Measurements from ENCODE around the gene WEE2. TPM values are rescaled to one million over a fixed set of nuclear protein-coding genes. Genes with fewer than 3 reads are reported as not detected.

Gene WEE2
- not detected for total RNA-seq

DNA sequence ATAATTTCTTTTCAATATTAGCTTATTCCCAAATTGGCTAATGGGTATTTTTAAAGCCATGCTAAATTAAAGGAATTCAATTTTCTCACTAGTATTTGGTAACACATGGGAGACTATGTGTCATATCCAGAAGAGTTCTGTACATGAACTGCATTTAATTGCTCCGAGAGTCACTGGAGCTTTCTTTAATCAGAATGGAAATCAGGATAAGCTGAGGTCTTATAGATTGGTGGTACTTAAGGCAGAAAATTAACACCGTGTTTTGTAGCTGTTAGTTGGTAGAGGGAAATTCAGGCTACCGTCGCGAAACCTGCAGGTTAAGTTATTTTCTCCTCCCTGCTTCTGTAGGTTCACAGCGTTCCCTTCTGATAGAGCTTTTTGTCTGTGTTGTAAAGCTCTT lies at the start of gene WEE2:
WEE2 (plus strand) TSS at position 3 of the 400 bp plus-strand sequence. CDS start 406 bp downstream, outside the sequence.
- H3K4me3 ChIP-seq: no peak within 1 kb of the TSS
- H3K36me3 ChIP-seq: no peaks in the 10 kb centered on the region
- WGBS, 2 donors (ENCODE audit: low coverage in 1 of 2): 89 to 94% methylated on average over 6 of the region's 6 CpGs
- in situ Hi-C loops (cut with MboI; ENCODE audit: low pct_ligation_motif_present in 1 of 4, low pct_unique_long_range_greater_than_20kb in 1 of 4, low sequenced_read_pairs in 3 of 4): no loop called here
- TF ChIP-seq POLR2AphosphoS5 (IDR thresholded peaks at IDR 0.05): no peak
- TF ChIP-seq, protein P1, sequence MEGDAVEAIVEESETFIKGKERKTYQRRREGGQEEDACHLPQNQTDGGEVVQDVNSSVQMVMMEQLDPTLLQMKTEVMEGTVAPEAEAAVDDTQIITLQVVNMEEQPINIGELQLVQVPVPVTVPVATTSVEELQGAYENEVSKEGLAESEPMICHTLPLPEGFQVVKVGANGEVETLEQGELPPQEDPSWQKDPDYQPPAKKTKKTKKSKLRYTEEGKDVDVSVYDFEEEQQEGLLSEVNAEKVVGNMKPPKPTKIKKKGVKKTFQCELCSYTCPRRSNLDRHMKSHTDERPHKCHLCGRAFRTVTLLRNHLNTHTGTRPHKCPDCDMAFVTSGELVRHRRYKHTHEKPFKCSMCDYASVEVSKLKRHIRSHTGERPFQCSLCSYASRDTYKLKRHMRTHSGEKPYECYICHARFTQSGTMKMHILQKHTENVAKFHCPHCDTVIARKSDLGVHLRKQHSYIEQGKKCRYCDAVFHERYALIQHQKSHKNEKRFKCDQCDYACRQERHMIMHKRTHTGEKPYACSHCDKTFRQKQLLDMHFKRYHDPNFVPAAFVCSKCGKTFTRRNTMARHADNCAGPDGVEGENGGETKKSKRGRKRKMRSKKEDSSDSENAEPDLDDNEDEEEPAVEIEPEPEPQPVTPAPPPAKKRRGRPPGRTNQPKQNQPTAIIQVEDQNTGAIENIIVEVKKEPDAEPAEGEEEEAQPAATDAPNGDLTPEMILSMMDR (IDR thresholded peaks at IDR 0.05): no peak
- TF ChIP-seq POLR2A (IDR thresholded peaks at IDR 0.05): no peak
- no peak for TF ChIP-seq EP300 (IDR thresholded peaks at IDR 0.05; ENCODE audit: low read depth)
- peaks cover 0 to 27% (median 6%) of the 10 kb centered on the region in 4 donors for H3K4me1 ChIP-seq
- no peaks in the 10 kb centered on the region for H3K27me3 ChIP-seq
- H3K27ac ChIP-seq: no peak within 1 kb of the TSS
- no peaks in the 10 kb centered on the region for H3K9me3 ChIP-seq
- intact Hi-C loops (cut with DNase I; ENCODE audit: low total_unique reads): no loop called here
- no peak for DNase-seq

- H3K36me3 ChIP-seq: peaks cover 0 to 7% (median 3%) of the 10 kb centered on the region in 4 donors
- intact Hi-C loops (cut with DNase I; ENCODE audit: low total_unique reads): no loop called here
Observed at GRCh38 chr7:141659501-141659900, 48.7 kb upstream of the WEE2 start.

GRCh38 chr7:141660259-141660658 lies 47.9 kb upstream of the WEE2 start:
- H3K4me3 ChIP-seq: no peak overlapping the region
- in situ Hi-C loops (cut with MboI; ENCODE audit: low pct_ligation_motif_present in 1 of 4, low pct_unique_long_range_greater_than_20kb in 1 of 4, low sequenced_read_pairs in 3 of 4) (loop anchor here in 1 of 4 donors (10.0 kb wide), 1 partner anchor 85 kb away; no protein-coding TSS in a partner anchor), intact Hi-C loops (cut with DNase I; ENCODE audit: low total_unique reads) (no loop called here)
- 55 to 65% methylated on average over 2 to 4 of the region's 4 CpGs for WGBS, 2 donors (ENCODE audit: low coverage in 1 of 2)
- H3K4me1 ChIP-seq: peaks cover 8 to 28% (median 26%) of the 10 kb centered on the region in 4 donors
- no peaks in the 10 kb centered on the region for H3K9me3 ChIP-seq
- no peaks in the 10 kb centered on the region for H3K27me3 ChIP-seq
- TF ChIP-seq POLR2AphosphoS5 (IDR thresholded peaks at IDR 0.05): no peak
- peak overlapping the region in 2 of 4 donors; percentile 13 to 39 for H3K27ac ChIP-seq
- no peak for DNase-seq
- peaks cover 0 to 15% (median 7%) of the 10 kb centered on the region in 4 donors for H3K36me3 ChIP-seq

More at GRCh38 chr7:141659501-141659900, 48.7 kb upstream of the WEE2 start:
- in situ Hi-C loops (cut with MboI; ENCODE audit: low pct_ligation_motif_present in 1 of 4, low pct_unique_long_range_greater_than_20kb in 1 of 4, low sequenced_read_pairs in 3 of 4): no loop called here
- H3K27ac ChIP-seq: no peak overlapping the region
- no peaks in the 10 kb centered on the region for H3K27me3 ChIP-seq
- DNase-seq: no peak
- no peaks in the 10 kb centered on the region for H3K9me3 ChIP-seq
- WGBS, 2 donors (ENCODE audit: low coverage in 1 of 2): 89% methylated on average over 6 of the region's 6 CpGs; no CpG with 5 or more reads in 1 of the 2 donors
- peaks cover 8 to 26% (median 19%) of the 10 kb centered on the region in 4 donors for H3K4me1 ChIP-seq
- TF ChIP-seq EP300 (IDR thresholded peaks at IDR 0.05; ENCODE audit: low read depth) (no peak), POLR2AphosphoS5 (IDR thresholded peaks at IDR 0.05) (no peak), POLR2A (IDR thresholded peaks at IDR 0.05) (no peak)
- TF ChIP-seq, protein P1 (IDR thresholded peaks at IDR 0.05): no peak
- no peak overlapping the region for H3K4me3 ChIP-seq

GRCh38 chr7:141663081-141663849 lies 44.9 kb upstream of the WEE2 start:
- TF ChIP-seq EP300 (IDR thresholded peaks at IDR 0.05; ENCODE audit: low read depth): no peak
- TF ChIP-seq, protein P1 (IDR thresholded peaks at IDR 0.05): no peak
- peak in 2 of 3 donors; percentile 7 to 50 for TF ChIP-seq POLR2AphosphoS5 (IDR thresholded peaks at IDR 0.05)
- no peak for TF ChIP-seq POLR2A (IDR thresholded peaks at IDR 0.05)
- in situ Hi-C loops (cut with MboI; ENCODE audit: low pct_ligation_motif_present in 1 of 4, low pct_unique_long_range_greater_than_20kb in 1 of 4, low sequenced_read_pairs in 3 of 4) (loop anchor here in 1 of 4 donors (10.0 kb wide), 1 partner anchor 82 kb away; no protein-coding TSS in a partner anchor), intact Hi-C loops (cut with DNase I; ENCODE audit: low total_unique reads) (no loop called here)
- H3K9me3 ChIP-seq: no peaks in the 10 kb centered on the region
- H3K4me3 ChIP-seq: no peak overlapping the region
- H3K27ac ChIP-seq: peak overlapping the region; percentile 63 to 80 (median 75)
- H3K4me1 ChIP-seq: peaks cover 8 to 28% (median 26%) of the 10 kb centered on the region in 4 donors
- peaks cover 0 to 15% (median 5%) of the 10 kb centered on the region in 4 donors for H3K36me3 ChIP-seq
- 35 to 42% methylated on average over 3 to 6 of the region's 6 CpGs for WGBS, 2 donors (ENCODE audit: low coverage in 1 of 2)
- peak; percentile 77 for DNase-seq
- H3K27me3 ChIP-seq: no peaks in the 10 kb centered on the region

Data from transverse colon (tissue), 4 donors.